Endometrial microvascular endothelial cells (primary cell): Measurements from ENCODE around the gene SSH2. TPM values are rescaled to one million over a fixed set of nuclear protein-coding genes. Genes with fewer than 3 reads are reported as not detected.

Experiments
- in situ Hi-C: cut with HindIII; loops from 2 replicates; pipeline ENCODE4 v1.10.0; 2017; ENCODE audit warnings: low sequenced_read_pairs, low pct_unique_long_range_greater_than_20kb; ENCODE audit errors: inconsistent ontology term
- total RNA-seq: library from RNA; depleted of rRNA; stranded (reverse); fragments of >200 nt; gene quantifications from one replicate; pipeline ENCODE4 v1.2.3, GENCODE V29; 2015; ENCODE audit errors: inconsistent ontology term

The SSH2 gene
- total RNA-seq, 1 donor from 2014 or later = 32.8 TPM

DNA sequence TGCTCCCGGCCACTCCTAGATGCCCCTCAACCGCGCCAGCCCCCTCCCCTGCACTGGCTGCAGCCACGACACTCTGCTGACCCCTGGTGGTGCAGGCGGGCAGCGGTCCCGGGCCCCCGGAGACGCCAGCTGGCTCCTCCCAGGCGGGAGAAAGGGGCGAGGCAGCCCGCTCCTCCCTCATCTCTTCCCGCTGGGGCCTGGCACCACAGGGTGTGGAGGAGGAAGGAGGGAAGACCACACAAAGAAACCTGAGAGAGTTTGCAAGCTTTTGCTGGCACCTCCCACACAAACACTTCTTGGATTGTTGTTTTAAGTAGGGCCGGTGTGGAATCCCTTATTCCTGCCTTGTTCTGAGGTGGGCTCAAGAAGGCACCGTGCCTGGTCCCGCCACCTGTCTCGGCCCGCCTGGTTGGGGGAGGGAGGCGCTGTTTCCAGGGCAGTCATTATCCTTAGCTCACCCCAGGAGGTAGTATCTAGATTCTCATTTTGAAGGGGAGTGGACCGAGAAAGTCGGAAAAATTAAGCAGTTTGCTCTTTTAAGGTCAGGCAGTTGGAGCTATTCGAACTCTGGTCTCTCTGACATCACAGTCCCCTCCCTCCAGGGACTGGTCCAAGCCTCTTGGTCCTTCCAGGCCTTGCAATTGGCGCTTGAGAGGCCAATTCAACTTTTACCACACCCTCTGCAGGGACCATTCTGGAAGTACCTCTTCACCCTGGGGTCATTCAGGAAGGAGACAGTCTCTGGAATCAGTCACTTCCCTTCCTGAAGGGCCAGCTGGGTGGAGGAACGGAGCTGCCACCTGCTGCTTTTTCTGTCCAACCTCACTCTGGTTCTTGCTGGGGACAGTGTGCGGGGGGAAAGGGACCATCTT, 338.1 kb downstream of the SSH2 start:
- in situ Hi-C loops = no loop called here

DNA sequence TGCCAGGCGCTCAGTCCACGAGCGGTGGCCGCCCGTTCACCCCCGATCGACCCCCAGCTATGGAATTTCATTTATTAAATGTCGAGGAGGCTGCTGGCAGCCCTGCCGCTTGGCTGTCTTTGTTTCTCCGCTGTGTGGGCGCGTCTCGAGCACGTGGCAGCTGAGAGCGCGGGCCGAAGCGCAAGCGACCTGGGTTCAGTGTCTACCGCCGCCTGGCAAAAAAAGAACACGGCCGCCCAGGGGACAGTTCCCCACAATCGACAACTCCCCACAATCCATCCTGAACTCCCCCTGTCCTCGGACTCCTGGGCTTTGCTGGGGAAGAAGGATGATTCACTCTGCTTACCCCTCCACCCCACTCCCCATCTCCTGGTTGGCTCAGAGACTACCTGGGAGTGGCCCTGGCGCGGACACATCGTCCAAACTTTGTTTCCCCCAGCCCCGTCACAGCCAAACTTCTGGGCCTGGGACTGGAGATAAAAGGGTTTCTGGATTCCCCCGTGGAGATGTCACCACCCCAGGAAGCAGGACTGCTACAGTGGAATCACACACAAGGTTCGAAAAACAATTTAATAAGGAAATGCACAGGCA, 338.8 kb downstream of the SSH2 start:
- in situ Hi-C loops = no loop called here

DNA sequence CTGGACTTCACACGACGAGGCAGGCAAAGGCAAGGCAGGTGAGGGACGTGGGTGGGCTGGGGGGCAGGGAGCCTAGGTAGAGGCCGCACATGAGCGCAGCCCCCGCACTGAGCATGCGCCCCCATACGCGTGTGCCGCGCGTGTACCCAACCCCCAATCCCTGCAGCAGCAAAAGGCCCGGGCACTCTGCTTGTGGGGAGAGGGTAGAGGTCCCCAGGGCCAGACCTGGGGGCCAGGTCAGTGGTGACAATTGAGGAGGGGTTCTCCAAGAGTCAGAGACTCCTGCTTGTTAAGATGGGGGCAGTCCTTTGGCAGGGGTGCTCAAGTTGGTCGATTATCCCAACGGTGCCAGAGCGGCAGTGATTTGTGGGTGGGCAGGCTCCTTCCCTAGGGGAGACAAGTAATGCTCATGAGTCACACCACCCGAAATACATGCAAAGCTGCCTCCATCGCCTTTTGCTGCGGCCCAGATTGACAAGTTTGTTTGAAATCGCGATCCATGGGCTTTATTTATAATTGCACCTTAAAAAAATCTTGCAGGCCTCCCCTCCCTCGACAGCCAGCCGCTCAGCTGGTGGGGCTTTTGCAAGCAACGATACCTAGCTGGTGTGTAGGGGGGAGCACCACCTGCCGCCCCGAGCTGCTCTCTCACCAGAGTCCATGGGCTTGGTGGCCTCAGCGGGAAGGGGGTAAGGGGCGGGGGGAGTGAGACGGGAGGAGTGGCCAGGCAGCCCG, 339.4 kb downstream of the SSH2 start:
- in situ Hi-C loops = no loop called here

DNA sequence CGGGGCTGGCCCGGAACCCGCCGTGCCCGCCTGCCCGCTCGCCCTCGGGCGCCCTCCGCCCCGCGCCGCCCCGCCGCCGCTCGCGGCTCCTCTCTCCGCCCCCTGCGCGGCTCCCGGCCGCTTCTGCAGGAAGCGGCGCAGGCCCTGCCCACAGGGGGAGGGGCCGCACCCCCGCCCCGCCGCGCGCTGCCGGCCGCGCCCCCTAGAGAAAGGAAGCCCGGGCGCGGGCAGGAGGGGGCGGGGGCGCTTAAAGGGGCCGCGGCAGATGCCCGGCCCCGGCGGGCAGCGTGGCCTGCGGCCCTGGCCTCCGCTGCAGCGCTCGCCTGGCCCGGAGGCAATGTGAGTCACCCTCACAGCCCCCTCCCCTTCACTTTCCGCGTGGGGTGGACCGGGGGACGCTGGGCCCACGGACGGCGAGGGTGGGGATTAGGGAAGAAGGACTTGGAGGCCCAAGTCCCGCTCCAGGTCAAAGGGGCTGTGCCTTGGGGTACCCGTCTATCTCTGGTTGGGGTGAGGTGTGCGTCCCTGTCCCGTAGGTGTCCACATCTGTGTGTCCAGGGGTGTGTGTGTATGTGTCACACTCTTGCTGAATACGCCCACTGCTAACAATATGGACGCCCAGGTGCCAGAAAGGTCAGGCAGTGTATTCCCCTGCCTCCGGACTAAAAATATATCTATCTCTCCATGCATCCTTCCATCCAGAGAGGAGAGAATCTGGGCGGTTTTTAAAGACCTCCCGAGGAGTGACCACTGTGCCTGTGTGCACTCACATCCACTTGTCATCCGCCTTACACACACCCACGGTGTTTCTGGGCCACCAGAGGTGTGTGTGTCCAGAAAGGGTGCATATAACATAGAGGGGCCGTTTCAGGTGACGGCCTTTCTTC, 340.3 kb downstream of the SSH2 start, which contains the start of gene GIT1:
Gene GIT1 (minus strand): TSS at position 125 of the 887 bp plus-strand sequence. CDS start 270 bp downstream, outside the sequence.
- in situ Hi-C loops = no loop called here

DNA sequence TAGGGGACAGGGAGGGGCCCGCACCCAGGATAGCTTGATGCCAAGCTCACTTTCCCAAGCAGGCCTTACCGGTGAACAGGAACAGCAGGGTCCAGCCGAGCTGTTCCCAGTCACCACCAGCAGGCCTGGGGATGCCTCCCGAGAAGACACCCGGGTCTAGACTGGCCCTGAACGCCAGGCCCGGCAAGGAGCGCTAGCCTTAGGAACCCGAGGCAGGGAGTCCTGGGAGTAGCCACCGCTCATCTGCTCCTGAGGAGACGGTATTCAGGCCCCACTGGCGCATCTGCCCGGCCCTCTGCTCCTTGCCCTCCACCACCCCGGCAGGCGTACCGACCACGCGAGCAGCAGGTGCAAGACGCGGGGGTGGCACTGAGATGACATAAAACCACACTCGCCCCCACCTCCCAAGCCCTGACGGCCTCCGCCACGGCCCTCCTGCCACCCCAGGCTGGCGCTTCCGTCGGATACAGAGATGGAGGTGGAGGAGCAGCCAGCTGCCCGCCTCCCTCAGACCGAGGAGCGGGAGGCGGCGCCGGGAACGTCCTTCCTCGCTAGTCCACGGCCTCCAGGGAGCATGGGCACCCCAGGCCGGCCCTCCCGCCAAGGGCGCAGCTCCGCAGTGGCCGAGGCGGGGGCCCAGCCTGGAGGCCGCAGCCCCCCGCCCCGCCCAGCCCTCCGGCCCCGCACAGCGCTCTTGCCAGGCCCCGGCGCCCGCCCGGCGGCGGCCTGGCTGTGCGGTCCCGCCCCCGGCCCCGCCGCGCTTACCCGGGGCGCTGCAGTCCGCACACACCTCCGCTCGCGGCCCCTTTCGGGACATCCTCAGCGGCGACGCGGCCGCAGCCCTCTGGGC, 341.2 kb downstream of the SSH2 start:
- in situ Hi-C loops = no loop called here

DNA sequence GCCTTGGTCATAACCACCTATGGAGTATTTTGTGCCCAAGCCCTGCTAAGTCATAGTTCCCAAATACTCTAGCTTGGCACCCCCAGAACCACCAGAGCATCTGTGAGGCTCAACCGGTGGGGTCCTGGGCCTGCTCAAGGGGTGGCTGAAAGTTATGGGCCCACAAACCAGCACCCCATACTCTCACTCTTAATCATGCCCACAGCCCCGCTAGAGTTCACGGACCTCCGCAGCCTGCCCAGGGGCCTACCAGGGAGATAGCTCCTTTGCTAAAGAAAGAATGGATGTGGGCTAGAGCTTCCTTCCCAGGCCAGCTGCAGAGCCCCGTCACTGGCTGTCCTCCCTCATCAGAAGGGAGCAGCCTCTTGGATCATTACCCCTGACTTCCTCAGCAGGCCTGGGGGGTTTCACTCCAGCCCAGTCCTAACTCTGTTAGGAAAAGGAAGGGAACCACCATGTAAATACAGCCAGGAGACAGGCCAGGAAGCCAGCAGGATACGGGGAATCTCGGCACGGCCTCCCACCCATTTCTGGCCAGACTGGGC, 341.9 kb downstream of the SSH2 start:
- in situ Hi-C loops = no loop called here

DNA sequence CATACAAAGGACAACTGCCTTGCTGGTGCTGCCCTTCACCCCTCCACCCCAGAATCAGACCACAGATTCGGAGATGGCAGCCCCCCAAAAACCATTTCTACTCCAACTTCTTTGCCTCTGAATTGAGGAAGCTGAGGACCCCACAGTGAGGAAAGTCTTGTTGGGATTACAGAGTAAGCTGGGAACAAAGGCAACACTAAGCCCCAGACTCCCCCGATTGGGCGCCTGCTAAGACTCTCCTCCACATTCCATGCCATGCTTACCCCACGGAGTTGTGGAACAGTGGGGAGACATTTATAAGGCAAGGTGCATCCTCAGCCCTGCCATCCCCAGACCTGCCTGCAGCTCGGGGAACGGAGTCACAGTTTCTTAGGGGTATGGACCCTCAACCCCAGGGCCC, 342.4 kb downstream of the SSH2 start:
- in situ Hi-C loops = no loop called here

DNA sequence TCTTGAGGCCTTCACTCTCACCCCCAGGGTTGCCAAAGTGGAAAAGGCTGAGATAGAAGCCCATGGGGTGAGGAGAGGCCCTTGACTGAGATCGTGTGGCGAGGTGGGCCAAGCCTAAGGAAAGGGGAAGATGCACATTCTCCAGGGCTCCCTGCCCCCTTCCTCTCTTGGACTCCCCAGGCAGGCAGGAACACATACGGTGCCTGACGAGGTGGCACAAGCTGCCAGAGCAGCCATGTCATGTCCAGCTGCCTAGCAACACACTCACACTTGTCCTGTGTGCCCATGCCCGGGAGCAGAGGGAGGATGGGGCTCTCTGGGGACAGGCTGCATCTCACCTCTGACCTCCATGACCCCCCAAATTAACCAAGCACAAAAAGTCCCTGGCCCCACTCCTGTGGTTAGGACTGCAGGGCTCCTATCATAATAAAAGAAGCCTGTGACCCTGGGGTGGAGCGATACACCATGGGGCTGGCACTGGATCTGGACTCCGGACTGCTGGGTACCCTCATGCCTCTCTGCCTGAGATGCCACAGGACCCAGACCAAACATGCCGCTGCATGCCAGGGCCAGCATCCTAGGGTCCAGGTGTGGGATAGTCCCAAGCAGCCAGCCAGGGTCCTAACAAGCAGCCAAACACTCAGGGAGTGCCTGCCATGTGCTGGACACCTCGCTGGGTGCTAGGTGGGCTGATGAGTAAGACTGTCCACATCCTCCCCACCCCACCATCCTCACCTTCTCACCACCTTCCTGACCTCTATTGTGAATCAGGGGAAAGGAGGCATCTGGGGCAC, 343.2 kb downstream of the SSH2 start:
- in situ Hi-C loops = no loop called here

DNA sequence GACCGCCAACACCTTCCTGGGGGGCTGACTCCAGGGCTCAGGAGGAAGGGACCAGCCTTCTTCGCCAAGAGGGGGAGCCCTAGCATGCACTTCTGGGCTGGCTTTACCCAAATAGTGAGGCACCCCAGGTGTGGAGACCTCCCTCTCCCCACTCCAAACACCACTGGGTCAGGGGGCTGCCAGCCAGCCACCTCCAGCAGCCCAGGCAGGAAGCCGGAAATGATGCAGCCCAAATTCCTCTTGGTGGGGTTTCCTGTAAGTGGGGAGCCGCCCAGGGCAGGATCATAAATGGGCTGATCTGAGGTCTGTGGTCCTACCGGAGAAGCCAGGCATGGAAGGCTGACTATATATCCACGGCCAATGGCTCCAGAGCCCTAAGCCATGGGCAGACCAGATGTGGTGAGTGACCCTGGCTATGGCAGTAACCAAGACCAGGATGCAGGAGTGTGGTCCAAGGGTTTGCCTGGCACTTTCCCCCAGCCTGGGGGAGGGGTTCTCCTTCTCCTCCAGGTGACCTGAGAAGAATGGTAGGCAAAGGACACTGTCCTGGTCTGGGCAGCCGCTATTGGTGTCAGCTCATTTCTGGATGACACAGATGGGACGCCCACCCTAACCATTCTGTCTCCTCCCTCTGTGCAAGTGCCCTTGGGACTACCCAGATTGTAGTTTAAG, 344.8 kb downstream of the SSH2 start:
- in situ Hi-C loops = no loop called here

DNA sequence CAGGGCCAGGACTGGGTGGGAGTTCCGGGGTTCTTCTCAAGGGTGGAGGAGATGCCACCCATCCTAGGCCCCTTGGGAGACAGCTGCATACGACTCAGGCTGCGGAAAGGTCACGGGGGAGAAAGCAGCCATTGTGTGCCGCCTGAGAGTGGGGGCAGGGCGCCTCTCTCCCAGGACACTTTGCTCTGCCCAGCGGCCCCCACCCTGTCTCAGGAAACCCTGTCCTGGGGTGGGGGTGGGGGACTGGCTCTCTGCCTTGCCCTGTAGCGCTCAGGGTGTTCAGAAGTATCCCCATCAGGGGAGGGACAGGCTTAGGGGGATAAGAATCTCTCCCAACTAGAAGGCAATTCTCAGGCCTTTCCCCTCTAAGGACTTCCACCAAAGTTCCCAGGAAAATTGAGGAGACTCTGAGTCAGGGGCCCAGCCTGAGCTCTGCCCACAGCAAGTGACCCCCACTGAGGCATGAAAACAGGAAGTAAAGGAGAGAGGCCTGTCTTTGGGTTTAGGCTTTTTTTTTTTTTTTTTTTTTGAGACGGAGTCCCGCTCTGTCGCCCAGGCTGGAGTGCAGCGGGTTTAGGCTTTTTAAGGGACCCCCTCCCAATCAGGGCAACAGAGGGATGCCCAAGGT, 345.5 kb downstream of the SSH2 start:
- in situ Hi-C loops = no loop called here

DNA sequence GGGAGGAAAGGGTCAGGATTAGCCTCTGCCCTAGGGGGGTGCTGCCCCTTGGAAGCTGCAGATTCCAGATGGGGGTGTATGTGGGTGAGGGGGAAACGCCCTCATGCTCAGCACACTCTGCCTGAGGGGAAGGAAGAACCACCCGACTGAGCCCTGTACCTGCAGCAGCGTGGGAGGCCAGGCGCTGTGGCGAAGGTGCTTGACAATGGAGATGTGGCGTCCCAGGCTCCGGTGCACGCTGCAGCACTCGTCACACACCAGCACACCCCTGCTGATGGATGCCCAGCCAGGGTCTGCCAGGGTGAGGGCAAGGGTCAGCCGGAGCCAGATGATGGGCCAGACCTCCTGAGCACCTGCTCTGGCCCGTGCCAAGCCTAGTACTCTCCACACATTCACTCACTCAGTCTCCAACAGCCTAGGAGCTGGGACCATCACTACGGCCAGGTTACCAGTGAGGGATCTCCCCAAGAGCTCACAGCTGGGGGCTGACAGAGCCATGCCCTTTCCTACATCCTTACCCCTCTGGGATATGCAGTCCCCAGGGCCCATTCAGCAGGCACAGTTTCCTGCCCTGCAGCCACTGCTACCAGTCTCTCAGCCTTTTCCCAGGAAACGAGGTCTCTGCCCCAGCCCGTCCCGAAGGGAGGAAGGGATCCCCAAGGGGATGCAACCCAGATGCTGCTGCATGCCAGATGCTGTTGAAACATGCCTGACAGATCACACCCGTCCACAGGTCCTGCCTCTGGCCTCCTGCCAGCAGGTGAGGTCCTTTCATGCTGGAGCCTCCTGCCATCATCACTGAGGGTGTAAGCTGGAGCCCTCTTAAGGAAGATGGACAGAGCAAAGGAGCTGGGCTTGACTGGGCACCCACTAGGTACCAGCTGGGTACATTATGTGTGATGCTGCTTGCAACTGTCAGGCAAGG, 346.4 kb downstream of the SSH2 start:
- in situ Hi-C loops = no loop called here

DNA sequence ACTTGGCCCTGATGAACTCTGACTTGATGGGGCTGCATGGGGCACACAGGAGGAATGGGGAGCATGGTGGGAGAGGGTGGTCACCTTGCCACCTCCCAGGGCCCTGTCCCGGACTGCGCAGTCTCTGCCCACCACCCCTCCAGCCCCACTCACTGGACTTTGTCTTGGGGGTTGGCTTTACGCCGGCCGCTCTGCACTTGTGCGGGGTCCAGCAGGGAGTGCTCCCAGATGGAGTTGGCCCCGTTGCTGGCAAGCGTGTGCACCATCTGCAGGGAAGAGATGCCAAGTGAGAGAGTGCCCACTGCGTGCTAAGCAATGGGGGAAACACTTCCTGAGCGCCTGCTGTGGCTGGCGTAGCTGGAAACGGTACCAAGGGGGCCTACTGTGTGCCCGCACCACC, 347.3 kb downstream of the SSH2 start:
- in situ Hi-C loops = no loop called here

DNA sequence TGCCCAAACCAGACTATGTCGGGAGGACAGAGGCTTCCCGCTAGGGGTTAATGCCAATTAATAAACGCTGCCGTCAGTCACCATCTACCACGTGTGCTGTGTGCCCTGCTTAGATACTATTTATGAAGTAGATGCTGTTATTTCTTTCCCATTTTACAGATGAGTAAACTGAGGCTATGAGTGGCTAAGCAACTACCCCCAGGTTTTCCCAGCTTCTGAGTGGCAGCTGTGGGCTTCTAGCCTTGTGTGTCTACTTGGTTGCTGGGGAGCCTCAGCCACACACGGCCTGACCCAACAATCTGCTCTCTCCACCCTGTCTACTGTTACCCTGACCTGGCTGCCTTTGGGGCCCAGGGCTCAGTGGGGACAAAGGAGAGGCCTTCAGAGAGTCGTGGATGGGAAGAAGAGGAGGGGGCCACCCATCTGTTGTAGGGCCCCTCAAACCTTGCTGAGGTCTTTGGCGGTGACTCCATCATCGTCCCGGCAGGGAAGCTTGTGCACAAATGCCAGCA, 347.7 kb downstream of the SSH2 start:
- in situ Hi-C loops = no loop called here

DNA sequence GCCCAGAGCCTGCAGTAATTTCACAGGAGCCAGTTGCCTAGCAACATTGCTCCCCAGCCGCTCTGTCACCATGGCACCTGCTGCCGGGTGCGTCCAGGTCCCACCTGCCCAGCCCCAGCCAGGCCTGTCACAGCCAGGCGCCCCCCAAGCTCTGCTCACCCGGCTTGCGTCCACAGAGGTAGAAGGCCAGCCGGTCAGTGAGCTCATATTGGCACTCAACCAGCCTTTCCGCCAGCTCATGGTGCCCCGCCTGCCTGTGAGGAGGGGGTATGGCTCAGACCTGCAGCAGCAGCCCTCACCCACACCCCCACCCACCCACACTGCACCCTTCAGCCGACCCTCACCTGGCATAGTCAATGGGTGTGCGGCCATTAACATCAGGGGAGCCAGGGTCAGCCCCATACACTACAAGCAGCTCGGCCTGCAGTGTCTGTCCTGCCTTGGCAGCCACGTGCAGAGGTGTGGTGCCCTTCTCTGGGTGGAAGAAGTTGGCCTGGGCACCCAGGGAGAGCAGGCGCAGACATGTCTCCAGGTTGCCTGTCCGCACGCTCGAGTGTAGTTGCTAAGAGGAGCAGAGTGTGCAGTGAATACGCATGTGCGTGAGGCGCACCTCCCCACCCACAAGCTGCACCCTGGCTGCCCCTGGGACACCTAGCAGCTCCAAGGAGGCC, 348.3 kb downstream of the SSH2 start:
- in situ Hi-C loops = no loop called here
